ENCODE measurements around the gene UBQLNL. TPM values are rescaled to one million over a fixed set of nuclear protein-coding genes. Genes with fewer than 3 reads are reported as not detected.

The UBQLNL gene
- total RNA-seq, 2 experiments from 2014 or later = 0.17 TPM; not detected in 1

Other genes with a start within 250 kb of the UBQLNL start
- not detected for gene HBE1, start 246.8 kb downstream of the UBQLNL start, total RNA-seq
- gene OR51B4, start 214.8 kb downstream of the UBQLNL start, total RNA-seq = not detected
- gene OR51B2, start 192.4 kb downstream of the UBQLNL start, total RNA-seq = not detected
- not detected for gene OR51B5, start 173.2 kb downstream of the UBQLNL start, total RNA-seq
- gene OR51B6, start 165.2 kb downstream of the UBQLNL start, total RNA-seq = not detected
- gene OR51M1, start 132.9 kb downstream of the UBQLNL start, total RNA-seq = not detected
- gene OR51Q1, start 94.6 kb downstream of the UBQLNL start, total RNA-seq = not detected
- not detected for gene OR51I1, start 75.2 kb downstream of the UBQLNL start, total RNA-seq
- not detected for gene OR51I2, start 67.4 kb downstream of the UBQLNL start, total RNA-seq
- not detected for gene OR52D1, start 28.0 kb downstream of the UBQLNL start, total RNA-seq
- gene UBQLN3, start 6.7 kb downstream of the UBQLNL start, total RNA-seq = not detected
- not detected for gene OR52H1, start 31.8 kb upstream of the UBQLNL start, total RNA-seq
- gene OR52B6, start 64.2 kb upstream of the UBQLNL start, total RNA-seq = not detected
- under 1 TPM; 0.74 to 0.97 TPM for gene TRIM6, start 79.9 kb upstream of the UBQLNL start, total RNA-seq
- 10 to 100 TPM in 1 of 2 experiments, 1 to 10 TPM in 1; 9.6 to 11.9 TPM for gene TRIM34, start 108.3 kb upstream of the UBQLNL start, total RNA-seq
- gene TRIM5, start 168.4 kb upstream of the UBQLNL start, total RNA-seq = 10 to 100 TPM; 18.9 to 21.0 TPM
- gene TRIM22, start 173.1 kb upstream of the UBQLNL start, total RNA-seq = 100 to 1,000 TPM in 1 of 2 experiments, 10 to 100 TPM in 1; 98.5 to 104 TPM
- under 1 TPM; 0.12 to 0.19 TPM for gene OR56B1, start 219.7 kb upstream of the UBQLNL start, total RNA-seq
- under 1 TPM; 0.29 to 0.62 TPM for gene OR52N4, start 237.5 kb upstream of the UBQLNL start, total RNA-seq